ENCODE data around the gene MED17.

The MED17 gene

DNA sequence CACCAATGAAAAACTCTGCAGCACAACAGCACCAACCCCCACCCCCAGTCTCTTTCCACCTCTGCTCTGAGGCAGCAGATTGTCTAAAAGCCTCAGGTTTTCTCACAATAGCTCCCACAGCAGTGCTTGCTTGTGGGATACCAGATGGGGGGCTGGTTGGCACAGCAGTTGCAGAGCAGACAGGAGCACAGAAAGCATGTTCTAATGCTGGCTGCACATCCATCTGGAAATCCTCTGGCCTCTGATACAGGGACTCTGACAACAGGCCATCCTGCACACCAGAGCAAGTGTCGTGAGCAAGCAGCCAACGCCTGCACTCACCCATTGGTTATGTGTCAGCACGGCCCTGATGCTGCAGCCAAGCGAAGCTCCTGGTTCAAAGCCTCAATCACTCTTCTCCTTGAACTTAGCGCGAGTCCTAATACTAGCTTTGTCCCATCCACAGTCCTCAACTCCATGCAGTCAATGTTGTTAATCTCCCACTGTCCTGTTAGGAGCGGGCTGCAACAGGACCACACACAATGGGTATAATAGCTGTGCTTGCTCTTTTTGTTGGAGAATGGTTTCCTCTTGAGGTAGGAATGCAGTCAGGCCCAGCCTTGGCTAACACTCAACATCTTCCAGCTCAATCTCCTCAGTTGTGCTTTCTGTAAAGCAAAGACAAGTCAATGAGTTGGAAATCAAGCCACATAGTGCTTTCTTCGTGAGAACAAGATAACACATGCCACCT lies 36.0 kb downstream of the MED17 start:
- no peak overlapping the region for H3K4me3 ChIP-seq (ENCODE audit: low read depth, low read length)

DNA sequence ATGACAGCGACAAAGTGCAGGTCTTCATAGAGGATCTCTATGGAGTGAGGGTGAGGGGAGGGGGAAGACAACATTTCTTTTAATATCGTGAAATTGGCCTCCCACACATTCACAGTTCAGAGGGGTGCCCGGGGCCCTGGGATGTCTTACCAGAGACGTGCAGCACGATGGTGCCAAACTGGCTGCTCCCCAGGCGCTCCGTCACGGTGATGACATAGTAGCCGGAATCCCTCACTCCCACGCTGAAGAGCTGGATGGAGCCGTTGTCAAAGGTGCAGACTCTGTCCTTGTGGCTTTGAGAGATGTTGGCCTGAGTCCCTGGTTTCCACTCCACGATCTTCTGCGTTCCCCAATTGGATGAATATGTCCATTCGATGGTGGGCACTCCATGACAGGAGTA lies 36.8 kb downstream of the MED17 start:
- TF ChIP-seq, protein P1, sequence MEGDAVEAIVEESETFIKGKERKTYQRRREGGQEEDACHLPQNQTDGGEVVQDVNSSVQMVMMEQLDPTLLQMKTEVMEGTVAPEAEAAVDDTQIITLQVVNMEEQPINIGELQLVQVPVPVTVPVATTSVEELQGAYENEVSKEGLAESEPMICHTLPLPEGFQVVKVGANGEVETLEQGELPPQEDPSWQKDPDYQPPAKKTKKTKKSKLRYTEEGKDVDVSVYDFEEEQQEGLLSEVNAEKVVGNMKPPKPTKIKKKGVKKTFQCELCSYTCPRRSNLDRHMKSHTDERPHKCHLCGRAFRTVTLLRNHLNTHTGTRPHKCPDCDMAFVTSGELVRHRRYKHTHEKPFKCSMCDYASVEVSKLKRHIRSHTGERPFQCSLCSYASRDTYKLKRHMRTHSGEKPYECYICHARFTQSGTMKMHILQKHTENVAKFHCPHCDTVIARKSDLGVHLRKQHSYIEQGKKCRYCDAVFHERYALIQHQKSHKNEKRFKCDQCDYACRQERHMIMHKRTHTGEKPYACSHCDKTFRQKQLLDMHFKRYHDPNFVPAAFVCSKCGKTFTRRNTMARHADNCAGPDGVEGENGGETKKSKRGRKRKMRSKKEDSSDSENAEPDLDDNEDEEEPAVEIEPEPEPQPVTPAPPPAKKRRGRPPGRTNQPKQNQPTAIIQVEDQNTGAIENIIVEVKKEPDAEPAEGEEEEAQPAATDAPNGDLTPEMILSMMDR (IDR thresholded peaks at IDR 0.05), result no peak
- Histone ChIP-seq H3K9ac (no peak overlapping the region), H3K79me2 (no peaks in the 10 kb centered on the region), H3K4me3 (ENCODE audit: low read depth, low read length) (no peak overlapping the region), H3K27ac (no peak overlapping the region), H2AFZ (no peak overlapping the region), H3K4me1 (no peaks in the 10 kb centered on the region), H3K9me3 (ENCODE audit: control insufficient read depth, low read length) (no peaks in the 10 kb centered on the region), H3K27me3 (ENCODE audit: control insufficient read depth, insufficient read depth, low read length) (no peaks in the 10 kb centered on the region), H3K4me2 (ENCODE audit: low read length) (no peak overlapping the region), H3K36me3 (ENCODE audit: control insufficient read depth, insufficient read depth, low read length) (no peaks in the 10 kb centered on the region)

More for the DNA sequence above, 36.0 kb downstream of the MED17 start:
- Histone ChIP-seq H3K27ac (no peak overlapping the region), H3K4me2 (ENCODE audit: low read length) (no peak overlapping the region), H3K27me3 (ENCODE audit: control insufficient read depth, insufficient read depth, low read length) (no peaks in the 10 kb centered on the region), H2AFZ (no peak overlapping the region), H3K79me2 (no peaks in the 10 kb centered on the region), H3K9ac (no peak overlapping the region), H3K9me3 (ENCODE audit: control insufficient read depth, low read length) (no peaks in the 10 kb centered on the region), H3K36me3 (ENCODE audit: control insufficient read depth, insufficient read depth, low read length) (no peaks in the 10 kb centered on the region), H3K4me1 (no peaks in the 10 kb centered on the region)
- TF ChIP-seq, protein P1 (IDR thresholded peaks at IDR 0.05), result no peak

DNA sequence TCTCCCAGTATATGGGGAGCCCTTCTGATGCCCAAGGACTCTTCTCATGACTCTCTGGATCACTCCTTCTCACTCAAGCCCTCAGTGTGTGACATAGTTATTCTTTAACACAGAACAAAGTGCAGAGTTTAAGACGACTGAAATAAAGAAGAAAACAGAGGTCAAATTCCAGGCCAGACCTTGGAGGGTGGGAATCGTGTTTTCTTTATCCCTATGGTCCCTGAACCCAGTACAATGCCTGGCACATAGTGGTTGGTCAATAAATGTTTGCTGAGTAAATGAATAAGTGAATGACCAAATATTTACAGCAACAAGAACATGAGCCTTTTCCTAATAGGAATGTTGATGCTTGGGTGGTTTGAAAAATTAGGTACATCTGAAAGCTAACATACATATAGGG lies 37.5 kb downstream of the MED17 start:
- H3K79me2 ChIP-seq, result no peaks in the 10 kb centered on the region
- no peak overlapping the region for H3K9ac ChIP-seq
- no peaks in the 10 kb centered on the region for H3K36me3 ChIP-seq (ENCODE audit: control insufficient read depth, insufficient read depth, low read length)
- H3K27ac ChIP-seq, result no peak overlapping the region
- TF ChIP-seq, protein P1 (IDR thresholded peaks at IDR 0.05), result no peak
- no peak overlapping the region for H2AFZ ChIP-seq
- H3K4me2 ChIP-seq (ENCODE audit: low read length), result no peak overlapping the region
- H3K27me3 ChIP-seq (ENCODE audit: control insufficient read depth, insufficient read depth, low read length), result no peaks in the 10 kb centered on the region
- H3K4me3 ChIP-seq (ENCODE audit: low read depth, low read length), result no peak overlapping the region
- H3K9me3 ChIP-seq (ENCODE audit: control insufficient read depth, low read length), result no peaks in the 10 kb centered on the region
- no peaks in the 10 kb centered on the region for H3K4me1 ChIP-seq

- no peaks in the 10 kb centered on the region for H3K27me3 ChIP-seq (ENCODE audit: control insufficient read depth, insufficient read depth, low read length)
- no peaks in the 10 kb centered on the region for H3K4me1 ChIP-seq
- no peak overlapping the region for H3K4me3 ChIP-seq (ENCODE audit: low read depth, low read length)
- H3K36me3 ChIP-seq (ENCODE audit: control insufficient read depth, insufficient read depth, low read length), result no peaks in the 10 kb centered on the region
- no peak overlapping the region for H3K27ac ChIP-seq
- no peaks in the 10 kb centered on the region for H3K9me3 ChIP-seq (ENCODE audit: control insufficient read depth, low read length)
- TF ChIP-seq, protein P1 (IDR thresholded peaks at IDR 0.05), result no peak
- H3K9ac ChIP-seq, result no peak overlapping the region
- no peak overlapping the region for H2AFZ ChIP-seq
- no peaks in the 10 kb centered on the region for H3K79me2 ChIP-seq
- no peak overlapping the region for H3K4me2 ChIP-seq (ENCODE audit: low read length)
Measured at GRCh38 chr11:93822359-93822758, 38.3 kb downstream of the MED17 start.

GRCh38 chr11:93823210-93823609 lies 39.1 kb downstream of the MED17 start:
- Histone ChIP-seq H3K4me3 (ENCODE audit: low read depth, low read length) (no peak overlapping the region), H3K79me2 (no peaks in the 10 kb centered on the region), H3K4me2 (ENCODE audit: low read length) (no peak overlapping the region), H3K9me3 (ENCODE audit: control insufficient read depth, low read length) (no peaks in the 10 kb centered on the region), H3K9ac (no peak overlapping the region), H3K27me3 (ENCODE audit: control insufficient read depth, insufficient read depth, low read length) (no peaks in the 10 kb centered on the region), H3K36me3 (ENCODE audit: control insufficient read depth, insufficient read depth, low read length) (no peaks in the 10 kb centered on the region), H3K4me1 (no peaks in the 10 kb centered on the region), H3K27ac (no peak overlapping the region), H2AFZ (no peak overlapping the region)
- TF ChIP-seq, protein P1 (IDR thresholded peaks at IDR 0.05), result no peak

All from parathyroid adenoma (tissue), 2 donors.